GM12878 (cell line): ENCODE data around the gene PREX1.

Source experiments
- CTCF ChIP-seq, 3 experiments: IDR thresholded peaks in 2 of 3; conservative IDR thresholded peaks in 1 of 3; 2 replicates each; pipeline ENCODE4 v1.5.1; 2011; ENCODE audit warnings: low read depth in 3 of 3, low read length in 3 of 3, mild to moderate bottlenecking in 3 of 3, control low read depth in 2 of 3, moderate library complexity in 2 of 3, inconsistent platforms in 1 of 3, mixed read lengths in 1 of 3; ENCODE audit not compliant: control insufficient read depth in 2 of 3, insufficient read depth in 1 of 3; ENCODE audit errors: extremely low read depth in 1 of 3
- EGR1 ChIP-seq, 2 experiments: IDR thresholded peaks; 1 replicate in 1 of 2; 2 replicates in 1 of 2; pipeline ENCODE4 v1.6.1; 2011 to 2012; ENCODE audit warnings: low read depth in 2 of 2, low read length in 2 of 2, borderline replicate concordance in 1 of 2, mild to moderate bottlenecking in 1 of 2, moderate library complexity in 1 of 2
- POLR2A ChIP-seq: IDR thresholded peaks from 2 replicates; pipeline ENCODE4 v1.6.1; 2011; ENCODE audit warnings: low read depth, mild to moderate bottlenecking, low read length
- RFX5 ChIP-seq: IDR thresholded peaks from 2 replicates; pipeline ENCODE4 v1.6.1; 2011; ENCODE audit warnings: low read depth, low read length, improper control_type of control experiment
- USF2 ChIP-seq: IDR thresholded peaks from 2 replicates; pipeline ENCODE4 v1.6.1; 2011; ENCODE audit warnings: low read depth, low read length, improper control_type of control experiment, borderline replicate concordance
- YBX1 ChIP-seq: fragments of 450-650 bp; IDR thresholded peaks from 2 replicates; pipeline ENCODE4 v1.6.1; 2016; ENCODE audit warnings: antibody characterized with exemption
- ZNF274 ChIP-seq: IDR thresholded peaks from one replicate; pipeline ENCODE4 v1.8.0; 2011; ENCODE audit not compliant: insufficient read length, insufficient read depth
- ZSCAN29 ChIP-seq: fragments of 450-650 bp; IDR thresholded peaks from 2 replicates; pipeline ENCODE4 v1.6.1; 2017; ENCODE audit warnings: mild to moderate bottlenecking, moderate library complexity
- TF ChIP-seq, protein P1 (sequence below): IDR thresholded peaks from 2 replicates; pipeline ENCODE4 v1.6.1; 2011; ENCODE audit warnings: borderline replicate concordance, low read depth, mild to moderate bottlenecking, moderate library complexity, low read length; ENCODE audit not compliant: insufficient read depth, poor library complexity, severe bottlenecking

- TF ChIP-seq USF2 (no peak), CTCF (IDR thresholded peaks at IDR 0.05 in 2 of 3, conservative IDR thresholded peaks at IDR 0.05 in 1 of 3; ENCODE audit: control insufficient read depth in 2 of 3, extremely low read depth in 1 of 3, insufficient read depth in 1 of 3, low read depth in 3 of 3, low read length in 3 of 3) (no peak), ZNF274 (no peak), RFX5 (no peak), POLR2A (no peak), EGR1 (IDR thresholded peaks at IDR 0.05; ENCODE audit: borderline replicate concordance in 1 of 2, low read depth in 2 of 2, low read length in 2 of 2) (no peak), ZSCAN29 (no peak), YBX1 (no peak)
- TF ChIP-seq, protein P1, sequence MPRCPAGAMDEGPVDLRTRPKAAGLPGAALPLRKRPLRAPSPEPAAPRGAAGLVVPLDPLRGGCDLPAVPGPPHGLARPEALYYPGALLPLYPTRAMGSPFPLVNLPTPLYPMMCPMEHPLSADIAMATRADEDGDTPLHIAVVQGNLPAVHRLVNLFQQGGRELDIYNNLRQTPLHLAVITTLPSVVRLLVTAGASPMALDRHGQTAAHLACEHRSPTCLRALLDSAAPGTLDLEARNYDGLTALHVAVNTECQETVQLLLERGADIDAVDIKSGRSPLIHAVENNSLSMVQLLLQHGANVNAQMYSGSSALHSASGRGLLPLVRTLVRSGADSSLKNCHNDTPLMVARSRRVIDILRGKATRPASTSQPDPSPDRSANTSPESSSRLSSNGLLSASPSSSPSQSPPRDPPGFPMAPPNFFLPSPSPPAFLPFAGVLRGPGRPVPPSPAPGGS = no peak
These were observed 219.0 kb downstream of the PREX1 start for GRCh38 chr20:48608756-48609155.
